Esophagus muscularis mucosa (tissue), 3 donors: ENCODE measurements around the gene TIMP4.

ENCODE experiments used
- CTCF ChIP-seq, 3 experiments: fragments of 200-600 bp in 2 of 3; fragments of 450-650 bp in 1 of 3; sonication (generic) in 2 of 3; IDR thresholded peaks; one replicate each; pipeline ENCODE4 v1.5.1; 2017 to 2019; ENCODE audit warnings: antibody characterized with exemption in 3 of 3, mild to moderate bottlenecking in 2 of 3, moderate library complexity in 1 of 3
- POLR2A ChIP-seq: fragments of 450-650 bp; IDR thresholded peaks from one replicate; pipeline ENCODE4 v1.6.1; 2017; ENCODE audit warnings: antibody characterized with exemption, moderate library complexity, mild to moderate bottlenecking, low read depth
- POLR2AphosphoS5 ChIP-seq, 2 donors: sonication (generic); formaldehyde crosslinking; IDR thresholded peaks; one replicate each; pipeline ENCODE4 v1.6.1; 2017; ENCODE audit warnings: antibody characterized with exemption in 2 of 2

DNA sequence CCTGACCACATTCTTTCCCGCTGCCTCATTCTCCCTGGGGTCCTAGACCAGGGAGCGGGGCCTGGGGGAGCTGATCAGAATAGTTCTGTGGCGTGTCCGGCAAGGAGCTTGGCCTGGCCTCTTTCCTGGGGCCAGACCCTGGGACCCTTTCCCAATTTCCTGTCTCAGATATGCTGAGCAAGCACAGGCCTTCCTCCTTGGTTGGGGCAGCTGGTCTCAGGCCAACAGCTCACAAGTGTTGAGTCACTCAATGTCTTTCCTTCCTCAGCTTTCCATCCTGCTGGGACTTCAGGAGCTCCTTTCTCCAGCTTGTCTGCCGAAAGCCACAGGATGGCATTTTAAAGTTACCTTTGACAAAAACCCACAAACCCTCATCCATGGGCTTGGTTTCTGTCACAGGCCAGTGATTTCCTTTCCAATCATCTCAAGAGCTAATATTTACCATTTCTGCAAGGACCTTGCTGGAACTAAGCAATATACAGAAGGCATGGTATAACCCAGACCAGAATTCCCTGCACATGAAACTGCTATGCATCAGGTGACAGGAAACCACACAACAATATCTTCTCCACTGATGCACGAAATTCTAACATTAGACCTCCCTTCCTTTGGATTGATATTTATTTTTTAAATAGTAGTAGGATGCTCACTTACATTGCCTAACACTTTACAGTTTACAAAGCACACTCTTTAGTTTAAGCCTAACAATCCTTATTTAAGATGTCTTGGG lies 19.5 kb upstream of the TIMP4 start:
- TF ChIP-seq CTCF (IDR thresholded peaks at IDR 0.05) (no peak), POLR2AphosphoS5 (IDR thresholded peaks at IDR 0.05) (no peak), POLR2A (no peak)
